Stomach (tissue), 4 donors: ENCODE measurements around the gene SLIT1.

Experiments used
- CTCF ChIP-seq, 7 experiments: fragments of 450-650 bp in 4 of 7; fragments of 200-600 bp in 3 of 7; sonication (generic) in 3 of 7; IDR thresholded peaks; one replicate each; pipeline ENCODE4 v1.5.1; 2016 to 2019; ENCODE audit warnings: antibody characterized with exemption in 7 of 7, control low read depth in 2 of 7, mild to moderate bottlenecking in 1 of 7
- EP300 ChIP-seq: sonication (generic); formaldehyde crosslinking; IDR thresholded peaks from one replicate; pipeline ENCODE4 v1.6.1; 2017; ENCODE audit warnings: antibody characterized with exemption
- POLR2A ChIP-seq, 4 donors: fragments of 450-650 bp; IDR thresholded peaks; one replicate each; pipeline ENCODE4 v1.6.1; 2016; ENCODE audit warnings: antibody characterized with exemption in 4 of 4, control low read depth in 2 of 4, mild to moderate bottlenecking in 1 of 4, moderate library complexity in 1 of 4
- POLR2AphosphoS5 ChIP-seq, 3 donors: sonication (generic); formaldehyde crosslinking; IDR thresholded peaks; one replicate each; pipeline ENCODE4 v1.6.1; 2016; ENCODE audit warnings: antibody characterized with exemption in 3 of 3

DNA sequence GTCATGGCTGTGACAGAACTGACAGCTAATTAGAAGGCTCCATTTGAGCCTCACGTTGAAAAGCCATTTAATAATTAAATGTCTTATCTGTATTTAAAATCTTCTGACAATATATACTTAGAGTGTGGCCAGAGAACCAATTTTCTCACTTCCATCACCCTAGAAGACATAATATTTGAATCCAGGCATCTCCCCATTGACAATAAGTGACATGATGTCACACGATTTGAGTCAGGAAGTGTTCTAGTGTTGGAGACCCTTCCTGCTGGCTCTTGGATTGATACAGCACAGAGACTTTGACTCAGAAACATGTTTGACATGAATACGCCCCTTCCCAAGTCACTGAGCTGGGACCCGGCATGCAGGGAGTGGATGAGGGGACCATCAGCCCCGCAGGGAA, 85.9 kb downstream of the SLIT1 start:
- TF ChIP-seq CTCF (IDR thresholded peaks at IDR 0.05) (no peak), EP300 (no peak), POLR2A (IDR thresholded peaks at IDR 0.05) (no peak), POLR2AphosphoS5 (IDR thresholded peaks at IDR 0.05) (no peak)
